Measurements from ENCODE around the gene CASP9.
"Not testable (repeated sequence)": the region's sequence is repeated elsewhere in the genome, so short reads cannot be mapped to it uniquely, and the experiment has no call there.

Gene CASP9

GRCh38 chr1:15475752-15476314, 48.2 kb downstream of the CASP9 start, which contains the start of gene CELA2B:
Gene CELA2B (plus strand): TSS chr1:15476104. CDS start chr1:15476126, 22 bp downstream.
- no peak within 1 kb of the TSS for H3K27ac ChIP-seq
- DNase-seq (ENCODE audit: low read depth, low spot score): no peak

GRCh38 chr1:15472587-15472986, 51.4 kb downstream of the CASP9 start:
- H3K27ac ChIP-seq: no peak overlapping the region
- no peak for DNase-seq (ENCODE audit: low read depth, low spot score)

- DNase-seq (ENCODE audit: low read depth, low spot score); H3K27ac ChIP-seq: not testable (repeated sequence)
Observed at GRCh38 chr1:15471723-15472122, 52.3 kb downstream of the CASP9 start.

GRCh38 chr1:15471067-15471466, 52.9 kb downstream of the CASP9 start:
- H3K27ac ChIP-seq: not testable (repeated sequence)

GRCh38 chr1:15469821-15470448, 54.1 kb downstream of the CASP9 start:
- not testable (repeated sequence) for DNase-seq (ENCODE audit: low read depth, low spot score); H3K27ac ChIP-seq

More at GRCh38 chr1:15471067-15471466, 52.9 kb downstream of the CASP9 start:
- DNase-seq (ENCODE audit: low read depth, low spot score): not testable (repeated sequence)

GRCh38 chr1:15469361-15469760, 54.7 kb downstream of the CASP9 start:
- DNase-seq (ENCODE audit: low read depth, low spot score): no peak

GRCh38 chr1:15468145-15468544, 55.9 kb downstream of the CASP9 start:
- DNase-seq (ENCODE audit: low read depth, low spot score): no peak

More at GRCh38 chr1:15469361-15469760, 54.7 kb downstream of the CASP9 start:
- no peak overlapping the region for H3K27ac ChIP-seq

GRCh38 chr1:15466955-15467625, 56.9 kb downstream of the CASP9 start:
- not testable (repeated sequence) for DNase-seq (ENCODE audit: low read depth, low spot score); H3K27ac ChIP-seq

More at GRCh38 chr1:15468145-15468544, 55.9 kb downstream of the CASP9 start:
- no peak overlapping the region for H3K27ac ChIP-seq

- no peak overlapping the region for H3K27ac ChIP-seq
- no peak for DNase-seq (ENCODE audit: low read depth, low spot score)
Observed at GRCh38 chr1:15465674-15466073, 58.3 kb downstream of the CASP9 start.

- DNase-seq (ENCODE audit: low read depth, low spot score); H3K27ac ChIP-seq: not testable (repeated sequence)
Observed at GRCh38 chr1:15463926-15464322, 60.1 kb downstream of the CASP9 start.

GRCh38 chr1:15463064-15463800, 60.8 kb downstream of the CASP9 start:
- not testable (repeated sequence) for DNase-seq (ENCODE audit: low read depth, low spot score)

GRCh38 chr1:15460708-15461095, 63.3 kb downstream of the CASP9 start:
- DNase-seq (ENCODE audit: low read depth, low spot score): no peak

More at GRCh38 chr1:15463064-15463800, 60.8 kb downstream of the CASP9 start:
- not testable (repeated sequence) for H3K27ac ChIP-seq

GRCh38 chr1:15459771-15460707, 64.0 kb downstream of the CASP9 start:
- no peak for DNase-seq (ENCODE audit: low read depth, low spot score)
- no peak overlapping the region for H3K27ac ChIP-seq

More at GRCh38 chr1:15460708-15461095, 63.3 kb downstream of the CASP9 start:
- H3K27ac ChIP-seq: no peak overlapping the region

GRCh38 chr1:15458388-15458787, 65.6 kb downstream of the CASP9 start:
- H3K27ac ChIP-seq; DNase-seq (ENCODE audit: low read depth, low spot score): not testable (repeated sequence)

- H3K27ac ChIP-seq: no peak overlapping the region
- DNase-seq (ENCODE audit: low read depth, low spot score): no peak
Observed at GRCh38 chr1:15457585-15457984, 66.4 kb downstream of the CASP9 start.

- H3K27ac ChIP-seq: no peak within 1 kb of the TSS
- DNase-seq (ENCODE audit: low read depth, low spot score): no peak
Observed at GRCh38 chr1:15456313-15456954, 67.6 kb downstream of the CASP9 start, which contains the start of gene CELA2A. Gene CELA2A (plus strand): TSS chr1:15456732. CDS start chr1:15456754, 22 bp downstream.

- no peak for DNase-seq (ENCODE audit: low read depth, low spot score)
- H3K27ac ChIP-seq: no peak overlapping the region
Observed at GRCh38 chr1:15455522-15455921, 68.5 kb downstream of the CASP9 start.

- no peak overlapping the region for H3K27ac ChIP-seq
- no peak for DNase-seq (ENCODE audit: low read depth, low spot score)
Observed at GRCh38 chr1:15454256-15454655, 69.8 kb downstream of the CASP9 start.

- DNase-seq (ENCODE audit: low read depth, low spot score): no peak
Observed at GRCh38 chr1:15453734-15454133, 70.3 kb downstream of the CASP9 start.

More at GRCh38 chr1:15453734-15454133, 70.3 kb downstream of the CASP9 start:
- no peak overlapping the region for H3K27ac ChIP-seq
